ENCODE results near the gene ASXL2.

GRCh38 chr2:25794544-25795276 lies 83.6 kb downstream of the ASXL2 start:
- TF ChIP-seq POLR2AphosphoS5 (IDR thresholded peaks at IDR 0.05) = no peak
- TF ChIP-seq CTCF (IDR thresholded peaks at IDR 0.05) = no peak
